ENCODE measurements around the gene RPL15. TPM values are rescaled to one million over a fixed set of nuclear protein-coding genes. Genes with fewer than 3 reads are reported as not detected.

The RPL15 gene
- total and polyA plus RNA-seq, 7 donors, result 1,530 to 5,073 (median 3,091) TPM

DNA sequence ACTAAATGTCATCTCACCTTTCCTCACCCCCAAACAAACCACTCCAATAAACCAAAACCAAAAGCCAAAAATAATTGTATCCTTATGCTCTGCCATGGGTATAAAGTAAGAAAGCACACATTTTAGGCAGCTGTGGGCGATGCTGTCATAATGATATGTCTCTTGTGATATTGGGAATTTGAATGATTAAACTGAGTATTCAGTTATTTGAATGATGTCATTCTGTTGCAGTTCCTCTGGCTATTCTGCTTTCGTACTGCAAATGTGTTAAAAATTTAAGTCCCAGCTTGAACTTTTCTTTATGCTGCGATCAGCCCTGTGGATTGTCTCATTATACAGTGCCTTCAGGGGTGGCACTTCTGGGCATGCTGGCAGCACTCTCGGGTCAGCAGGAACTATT, 17.3 kb downstream of the RPL15 start:
- Histone ChIP-seq H3K4me1 (no peaks in the 10 kb centered on the region), H3K9me3 (no peaks in the 10 kb centered on the region), H3K27ac (no peak overlapping the region), H3K27me3 (no peaks in the 10 kb centered on the region), H3K36me3 (no peaks in the 10 kb centered on the region), H3K4me3 (no peak overlapping the region)
- DNase-seq, result no peak
- no peak for TF ChIP-seq POLR2A (IDR thresholded peaks at IDR 0.05)
- TF ChIP-seq, protein P1, sequence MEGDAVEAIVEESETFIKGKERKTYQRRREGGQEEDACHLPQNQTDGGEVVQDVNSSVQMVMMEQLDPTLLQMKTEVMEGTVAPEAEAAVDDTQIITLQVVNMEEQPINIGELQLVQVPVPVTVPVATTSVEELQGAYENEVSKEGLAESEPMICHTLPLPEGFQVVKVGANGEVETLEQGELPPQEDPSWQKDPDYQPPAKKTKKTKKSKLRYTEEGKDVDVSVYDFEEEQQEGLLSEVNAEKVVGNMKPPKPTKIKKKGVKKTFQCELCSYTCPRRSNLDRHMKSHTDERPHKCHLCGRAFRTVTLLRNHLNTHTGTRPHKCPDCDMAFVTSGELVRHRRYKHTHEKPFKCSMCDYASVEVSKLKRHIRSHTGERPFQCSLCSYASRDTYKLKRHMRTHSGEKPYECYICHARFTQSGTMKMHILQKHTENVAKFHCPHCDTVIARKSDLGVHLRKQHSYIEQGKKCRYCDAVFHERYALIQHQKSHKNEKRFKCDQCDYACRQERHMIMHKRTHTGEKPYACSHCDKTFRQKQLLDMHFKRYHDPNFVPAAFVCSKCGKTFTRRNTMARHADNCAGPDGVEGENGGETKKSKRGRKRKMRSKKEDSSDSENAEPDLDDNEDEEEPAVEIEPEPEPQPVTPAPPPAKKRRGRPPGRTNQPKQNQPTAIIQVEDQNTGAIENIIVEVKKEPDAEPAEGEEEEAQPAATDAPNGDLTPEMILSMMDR (IDR thresholded peaks at IDR 0.05), result no peak
- no peak for TF ChIP-seq POLR2AphosphoS5 (IDR thresholded peaks at IDR 0.05)
- TF ChIP-seq EP300 (IDR thresholded peaks at IDR 0.05), result no peak
- intact Hi-C loops (cut with DNase I), result no loop called here
- 69 to 70% methylated on average over 4 of the region's 4 CpGs for WGBS, 2 donors

DNA sequence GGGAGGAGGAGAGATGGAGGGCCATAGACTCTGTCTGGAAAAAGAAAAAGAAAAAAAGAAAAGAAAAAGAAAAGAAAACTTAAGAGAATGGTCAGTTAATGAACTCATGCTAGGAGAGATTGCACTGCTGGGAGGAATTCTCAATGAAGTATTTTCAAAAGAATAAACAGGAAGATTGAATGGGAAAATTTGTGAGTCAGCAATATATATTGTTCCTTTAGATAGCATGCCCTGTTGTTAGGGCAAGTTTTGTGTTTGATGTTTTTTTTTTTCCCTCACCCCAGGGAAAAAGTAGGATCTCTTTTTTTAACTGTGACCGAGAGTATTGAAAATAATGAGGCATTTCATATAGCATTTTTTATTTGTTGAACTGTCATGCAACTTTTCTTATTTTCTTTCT, 20.4 kb downstream of the RPL15 start:
- Histone ChIP-seq H3K4me3 (no peak overlapping the region), H3K27ac (no peak overlapping the region), H3K27me3 (no peaks in the 10 kb centered on the region), H3K9me3 (no peaks in the 10 kb centered on the region), H3K36me3 (no peaks in the 10 kb centered on the region), H3K4me1 (no peaks in the 10 kb centered on the region)
- no peak for DNase-seq
- WGBS, 2 donors, result 73 to 94% methylated on average over 1 of the region's 1 CpG
- intact Hi-C loops (cut with DNase I), result no loop called here
- TF ChIP-seq POLR2AphosphoS5 (IDR thresholded peaks at IDR 0.05) (no peak), EP300 (IDR thresholded peaks at IDR 0.05) (no peak), POLR2A (IDR thresholded peaks at IDR 0.05) (no peak)
- TF ChIP-seq, protein P1 (IDR thresholded peaks at IDR 0.05), result no peak

DNA sequence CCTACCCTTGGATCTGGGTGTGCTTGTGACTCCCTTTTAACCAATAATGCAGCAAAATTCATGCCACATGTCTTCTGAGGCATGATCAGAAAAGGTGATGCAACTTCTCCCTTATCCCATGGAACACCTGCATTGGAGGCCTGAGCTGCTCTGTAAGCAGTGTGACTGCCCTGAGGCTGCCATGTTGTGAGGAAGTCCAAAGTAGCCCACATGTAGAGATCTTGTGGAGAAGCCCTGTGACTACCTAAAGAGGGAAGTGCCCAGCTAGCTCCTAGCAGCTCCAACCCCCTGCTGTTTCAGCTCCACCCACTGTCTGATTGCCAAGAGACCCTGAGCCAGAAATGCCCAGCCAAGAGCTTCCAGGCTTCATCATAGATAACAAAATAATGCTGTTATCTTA, 21.8 kb downstream of the RPL15 start:
- Histone ChIP-seq H3K9me3 (no peaks in the 10 kb centered on the region), H3K4me1 (no peaks in the 10 kb centered on the region), H3K36me3 (no peaks in the 10 kb centered on the region), H3K27me3 (no peaks in the 10 kb centered on the region), H3K4me3 (no peak overlapping the region), H3K27ac (no peak overlapping the region)
- intact Hi-C loops (cut with DNase I), result no loop called here
- DNase-seq, result no peak
- no peak for TF ChIP-seq EP300 (IDR thresholded peaks at IDR 0.05)
- TF ChIP-seq, protein P1 (IDR thresholded peaks at IDR 0.05), result no peak
- no peak for TF ChIP-seq POLR2A (IDR thresholded peaks at IDR 0.05)
- no peak for TF ChIP-seq POLR2AphosphoS5 (IDR thresholded peaks at IDR 0.05)

DNA sequence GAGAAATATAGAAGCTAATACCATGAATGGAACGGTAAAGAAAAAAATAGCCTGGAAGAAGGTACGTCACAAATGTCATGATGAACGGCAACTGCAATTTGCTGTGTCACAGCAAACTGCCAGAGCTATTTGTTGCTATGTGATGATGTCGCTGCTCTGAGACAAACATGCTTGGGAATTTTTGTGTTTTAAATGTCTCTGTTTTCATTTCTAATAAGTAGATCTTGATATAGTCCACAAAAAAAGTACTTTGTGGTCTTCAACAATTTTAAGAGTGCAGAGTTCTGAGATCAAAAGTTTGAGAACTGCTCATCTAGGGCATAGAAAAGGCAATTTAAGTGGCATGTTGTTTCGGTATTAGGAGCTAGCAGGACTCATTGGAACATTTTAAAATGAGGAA, 23.8 kb downstream of the RPL15 start:
- Histone ChIP-seq H3K27ac (no peak overlapping the region), H3K36me3 (no peaks in the 10 kb centered on the region), H3K9me3 (no peaks in the 10 kb centered on the region), H3K27me3 (no peaks in the 10 kb centered on the region), H3K4me3 (no peak overlapping the region), H3K4me1 (peaks cover 0 to 6% (median 0%) of the 10 kb centered on the region in 4 donors)
- no peak for DNase-seq
- WGBS, 2 donors, result 89 to 92% methylated on average over 5 of the region's 5 CpGs
- intact Hi-C loops (cut with DNase I), result no loop called here
- TF ChIP-seq EP300 (IDR thresholded peaks at IDR 0.05) (no peak), POLR2AphosphoS5 (IDR thresholded peaks at IDR 0.05) (no peak), POLR2A (IDR thresholded peaks at IDR 0.05) (no peak)
- TF ChIP-seq, protein P1 (IDR thresholded peaks at IDR 0.05), result no peak

DNA sequence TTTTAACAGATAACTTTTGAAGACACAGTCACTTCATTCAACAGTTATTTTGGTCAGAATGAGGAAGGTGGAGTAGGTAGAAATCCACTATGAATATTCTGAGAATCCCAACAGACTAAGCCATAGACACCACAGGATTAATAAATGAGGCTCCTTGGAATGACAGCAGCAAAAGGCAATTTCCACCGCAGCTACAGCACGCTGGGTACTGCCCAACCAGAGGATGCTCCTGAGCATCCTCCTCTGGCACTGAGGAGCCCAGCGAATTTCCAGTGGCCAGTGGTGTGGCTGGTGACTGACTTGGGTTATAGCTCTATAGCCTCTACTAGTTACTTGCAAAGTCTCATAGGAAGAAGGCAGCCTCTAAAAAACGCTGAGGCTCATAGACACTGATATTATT, 24.5 kb downstream of the RPL15 start:
- 86 to 92% methylated on average over 4 of the region's 4 CpGs for WGBS, 2 donors
- intact Hi-C loops (cut with DNase I), result no loop called here

More for the DNA sequence above, 24.5 kb downstream of the RPL15 start:
- Histone ChIP-seq H3K36me3 (no peaks in the 10 kb centered on the region), H3K27me3 (no peaks in the 10 kb centered on the region), H3K9me3 (no peaks in the 10 kb centered on the region), H3K4me1 (peaks cover 0 to 7% (median 1%) of the 10 kb centered on the region in 4 donors), H3K27ac (no peak overlapping the region), H3K4me3 (no peak overlapping the region)
- no peak for TF ChIP-seq EP300 (IDR thresholded peaks at IDR 0.05)
- TF ChIP-seq POLR2A (IDR thresholded peaks at IDR 0.05), result no peak
- TF ChIP-seq POLR2AphosphoS5 (IDR thresholded peaks at IDR 0.05), result no peak
- TF ChIP-seq, protein P1 (IDR thresholded peaks at IDR 0.05), result no peak
- no peak for DNase-seq

Data from sigmoid colon (tissue), 7 donors.